Measurements from ENCODE around the gene ADAMTSL5.

Gene ADAMTSL5

GRCh38 chr19:1512671-1513498 lies at the start of gene ADAMTSL5:
Gene ADAMTSL5, minus strand, starts transcription at chr19:1513019. Its CDS starts 2,076 bp downstream, at chr19:1510943.
- peak; percentile 37; the same call in 1 of the 2 replicates for TF ChIP-seq ZFP3 (CRISPR knock-in tag; IDR thresholded peaks at IDR 0.05)
- no peak for TF ChIP-seq PPARA (CRISPR knock-in tag; IDR thresholded peaks at IDR 0.05; ENCODE audit: borderline replicate concordance)
- peak; percentile 52 for ATAC-seq

- ATAC-seq, result no peak
- TF ChIP-seq ZNF70 (CRISPR knock-in tag; IDR thresholded peaks at IDR 0.05) (no peak), CSDC2 (CRISPR knock-in tag; IDR thresholded peaks at IDR 0.05) (no peak), PPARA (CRISPR knock-in tag; IDR thresholded peaks at IDR 0.05; ENCODE audit: borderline replicate concordance) (no peak), ZNF8 (CRISPR knock-in tag; IDR thresholded peaks at IDR 0.05) (no peak), OSR1 (CRISPR knock-in tag; IDR thresholded peaks at IDR 0.05) (no peak), GLIS3 (CRISPR knock-in tag; IDR thresholded peaks at IDR 0.05) (no peak), ISL1 (CRISPR knock-in tag; IDR thresholded peaks at IDR 0.05) (no peak), TOX (CRISPR knock-in tag; IDR thresholded peaks at IDR 0.05; ENCODE audit: borderline replicate concordance) (no peak), ZC3H10 (CRISPR knock-in tag; IDR thresholded peaks at IDR 0.05) (no peak), SNAI2 (CRISPR knock-in tag; IDR thresholded peaks at IDR 0.05) (no peak), ZFP30 (CRISPR knock-in tag; IDR thresholded peaks at IDR 0.05) (no peak), TCF4 (CRISPR knock-in tag; IDR thresholded peaks at IDR 0.05; ENCODE audit: borderline replicate concordance) (no peak), ZNF565 (CRISPR knock-in tag; conservative IDR thresholded peaks at IDR 0.05; ENCODE audit: low read depth) (no peak), CSRNP3 (CRISPR knock-in tag; IDR thresholded peaks at IDR 0.05) (no peak), ESRRG (CRISPR knock-in tag; IDR thresholded peaks at IDR 0.05) (no peak), ARNTL (CRISPR knock-in tag; IDR thresholded peaks at IDR 0.05; ENCODE audit: borderline replicate concordance, low read depth) (no peak)
- TF ChIP-seq, protein P1, sequence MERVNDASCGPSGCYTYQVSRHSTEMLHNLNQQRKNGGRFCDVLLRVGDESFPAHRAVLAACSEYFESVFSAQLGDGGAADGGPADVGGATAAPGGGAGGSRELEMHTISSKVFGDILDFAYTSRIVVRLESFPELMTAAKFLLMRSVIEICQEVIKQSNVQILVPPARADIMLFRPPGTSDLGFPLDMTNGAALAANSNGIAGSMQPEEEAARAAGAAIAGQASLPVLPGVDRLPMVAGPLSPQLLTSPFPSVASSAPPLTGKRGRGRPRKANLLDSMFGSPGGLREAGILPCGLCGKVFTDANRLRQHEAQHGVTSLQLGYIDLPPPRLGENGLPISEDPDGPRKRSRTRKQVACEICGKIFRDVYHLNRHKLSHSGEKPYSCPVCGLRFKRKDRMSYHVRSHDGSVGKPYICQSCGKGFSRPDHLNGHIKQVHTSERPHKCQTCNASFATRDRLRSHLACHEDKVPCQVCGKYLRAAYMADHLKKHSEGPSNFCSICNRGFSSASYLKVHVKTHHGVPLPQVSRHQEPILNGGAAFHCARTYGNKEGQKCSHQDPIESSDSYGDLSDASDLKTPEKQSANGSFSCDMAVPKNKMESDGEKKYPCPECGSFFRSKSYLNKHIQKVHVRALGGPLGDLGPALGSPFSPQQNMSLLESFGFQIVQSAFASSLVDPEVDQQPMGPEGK (CRISPR knock-in tag; IDR thresholded peaks at IDR 0.05; ENCODE audit: borderline replicate concordance), result no peak
- TF ChIP-seq, protein P2, sequence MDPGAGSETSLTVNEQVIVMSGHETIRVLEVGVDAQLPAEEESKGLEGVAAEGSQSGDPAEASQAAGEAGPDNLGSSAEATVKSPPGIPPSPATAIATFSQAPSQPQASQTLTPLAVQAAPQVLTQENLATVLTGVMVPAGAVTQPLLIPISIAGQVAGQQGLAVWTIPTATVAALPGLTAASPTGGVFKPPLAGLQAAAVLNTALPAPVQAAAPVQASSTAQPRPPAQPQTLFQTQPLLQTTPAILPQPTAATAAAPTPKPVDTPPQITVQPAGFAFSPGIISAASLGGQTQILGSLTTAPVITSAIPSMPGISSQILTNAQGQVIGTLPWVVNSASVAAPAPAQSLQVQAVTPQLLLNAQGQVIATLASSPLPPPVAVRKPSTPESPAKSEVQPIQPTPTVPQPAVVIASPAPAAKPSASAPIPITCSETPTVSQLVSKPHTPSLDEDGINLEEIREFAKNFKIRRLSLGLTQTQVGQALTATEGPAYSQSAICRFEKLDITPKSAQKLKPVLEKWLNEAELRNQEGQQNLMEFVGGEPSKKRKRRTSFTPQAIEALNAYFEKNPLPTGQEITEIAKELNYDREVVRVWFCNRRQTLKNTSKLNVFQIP (CRISPR knock-in tag; IDR thresholded peaks at IDR 0.05; ENCODE audit: borderline replicate concordance, low read depth), result no peak
- TF ChIP-seq, protein P3, sequence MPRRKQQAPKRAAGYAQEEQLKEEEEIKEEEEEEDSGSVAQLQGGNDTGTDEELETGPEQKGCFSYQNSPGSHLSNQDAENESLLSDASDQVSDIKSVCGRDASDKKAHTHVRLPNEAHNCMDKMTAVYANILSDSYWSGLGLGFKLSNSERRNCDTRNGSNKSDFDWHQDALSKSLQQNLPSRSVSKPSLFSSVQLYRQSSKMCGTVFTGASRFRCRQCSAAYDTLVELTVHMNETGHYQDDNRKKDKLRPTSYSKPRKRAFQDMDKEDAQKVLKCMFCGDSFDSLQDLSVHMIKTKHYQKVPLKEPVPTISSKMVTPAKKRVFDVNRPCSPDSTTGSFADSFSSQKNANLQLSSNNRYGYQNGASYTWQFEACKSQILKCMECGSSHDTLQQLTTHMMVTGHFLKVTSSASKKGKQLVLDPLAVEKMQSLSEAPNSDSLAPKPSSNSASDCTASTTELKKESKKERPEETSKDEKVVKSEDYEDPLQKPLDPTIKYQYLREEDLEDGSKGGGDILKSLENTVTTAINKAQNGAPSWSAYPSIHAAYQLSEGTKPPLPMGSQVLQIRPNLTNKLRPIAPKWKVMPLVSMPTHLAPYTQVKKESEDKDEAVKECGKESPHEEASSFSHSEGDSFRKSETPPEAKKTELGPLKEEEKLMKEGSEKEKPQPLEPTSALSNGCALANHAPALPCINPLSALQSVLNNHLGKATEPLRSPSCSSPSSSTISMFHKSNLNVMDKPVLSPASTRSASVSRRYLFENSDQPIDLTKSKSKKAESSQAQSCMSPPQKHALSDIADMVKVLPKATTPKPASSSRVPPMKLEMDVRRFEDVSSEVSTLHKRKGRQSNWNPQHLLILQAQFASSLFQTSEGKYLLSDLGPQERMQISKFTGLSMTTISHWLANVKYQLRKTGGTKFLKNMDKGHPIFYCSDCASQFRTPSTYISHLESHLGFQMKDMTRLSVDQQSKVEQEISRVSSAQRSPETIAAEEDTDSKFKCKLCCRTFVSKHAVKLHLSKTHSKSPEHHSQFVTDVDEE (CRISPR knock-in tag; IDR thresholded peaks at IDR 0.05), result no peak
Measured at GRCh38 chr19:1561236-1561842, 48.5 kb upstream of the ADAMTSL5 start.

GRCh38 chr19:1560286-1560882 lies 47.6 kb upstream of the ADAMTSL5 start:
- no peak for ATAC-seq
- TF ChIP-seq OSR1 (CRISPR knock-in tag; IDR thresholded peaks at IDR 0.05) (no peak), CSRNP3 (CRISPR knock-in tag; IDR thresholded peaks at IDR 0.05) (no peak), ESRRG (CRISPR knock-in tag; IDR thresholded peaks at IDR 0.05) (no peak), ZNF8 (CRISPR knock-in tag; IDR thresholded peaks at IDR 0.05) (no peak), PPARA (CRISPR knock-in tag; IDR thresholded peaks at IDR 0.05; ENCODE audit: borderline replicate concordance) (no peak), SNAI2 (CRISPR knock-in tag; IDR thresholded peaks at IDR 0.05) (no peak), TCF4 (CRISPR knock-in tag; IDR thresholded peaks at IDR 0.05; ENCODE audit: borderline replicate concordance) (no peak), ISL1 (CRISPR knock-in tag; IDR thresholded peaks at IDR 0.05) (no peak), GLIS3 (CRISPR knock-in tag; IDR thresholded peaks at IDR 0.05) (no peak), ZFP30 (CRISPR knock-in tag; IDR thresholded peaks at IDR 0.05) (no peak)
- TF ChIP-seq, protein P4, sequence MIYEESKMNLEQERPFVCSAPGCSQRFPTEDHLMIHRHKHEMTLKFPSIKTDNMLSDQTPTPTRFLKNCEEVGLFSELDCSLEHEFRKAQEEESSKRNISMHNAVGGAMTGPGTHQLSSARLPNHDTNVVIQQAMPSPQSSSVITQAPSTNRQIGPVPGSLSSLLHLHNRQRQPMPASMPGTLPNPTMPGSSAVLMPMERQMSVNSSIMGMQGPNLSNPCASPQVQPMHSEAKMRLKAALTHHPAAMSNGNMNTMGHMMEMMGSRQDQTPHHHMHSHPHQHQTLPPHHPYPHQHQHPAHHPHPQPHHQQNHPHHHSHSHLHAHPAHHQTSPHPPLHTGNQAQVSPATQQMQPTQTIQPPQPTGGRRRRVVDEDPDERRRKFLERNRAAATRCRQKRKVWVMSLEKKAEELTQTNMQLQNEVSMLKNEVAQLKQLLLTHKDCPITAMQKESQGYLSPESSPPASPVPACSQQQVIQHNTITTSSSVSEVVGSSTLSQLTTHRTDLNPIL (CRISPR knock-in tag; IDR thresholded peaks at IDR 0.05; ENCODE audit: low read depth), result no peak
- TF ChIP-seq, protein P3 (CRISPR knock-in tag; IDR thresholded peaks at IDR 0.05), result no peak
